BLaER1 treated with 17β-estradiol and CSF1 and Interleukin-3, amounts not matched to agents 10 nM and 100 nM (cell line): Measurements from ENCODE around the gene CMSS1.

Experiments
- H3K27ac ChIP-seq, 11 experiments: shearing (Covaris generic); formaldehyde crosslinking; 2 replicates each; pipeline ENCODE4 v1.8.1; 2022
- H3K27me3 ChIP-seq, 11 experiments: shearing (Covaris generic); formaldehyde crosslinking; 2 replicates each; pipeline ENCODE4 v1.8.1; 2022
- H3K36me3 ChIP-seq, 11 experiments: shearing (Covaris generic); formaldehyde crosslinking; 2 replicates each; pipeline ENCODE4 v1.8.1; 2022
- H3K4me1 ChIP-seq, 10 experiments: shearing (Covaris generic); formaldehyde crosslinking; 2 replicates each; pipeline ENCODE4 v1.8.1; 2022
- H3K4me2 ChIP-seq, 11 experiments: shearing (Covaris generic); formaldehyde crosslinking; 2 replicates each; pipeline ENCODE4 v1.8.1; 2022
- H3K4me3 ChIP-seq, 10 experiments: shearing (Covaris generic); formaldehyde crosslinking; 2 replicates each; pipeline ENCODE4 v1.8.1; 2022
- H3K9ac ChIP-seq, 11 experiments: shearing (Covaris generic); formaldehyde crosslinking; 2 replicates each; pipeline ENCODE4 v1.8.1; 2022
- H3K9me3 ChIP-seq, 11 experiments: shearing (Covaris generic); formaldehyde crosslinking; replicated peaks in 1 of 11; 2 replicates each; pipeline ENCODE4 v1.8.1; 2022
- H4K20me1 ChIP-seq, 11 experiments: shearing (Covaris generic); formaldehyde crosslinking; 2 replicates each; pipeline ENCODE4 v1.8.1; 2022
- Cebpa-rat ChIP-seq, 11 experiments: shearing (Covaris generic); IDR thresholded peaks; 2 replicates each; pipeline ENCODE4 v1.8.1; 2022

Gene CMSS1

DNA sequence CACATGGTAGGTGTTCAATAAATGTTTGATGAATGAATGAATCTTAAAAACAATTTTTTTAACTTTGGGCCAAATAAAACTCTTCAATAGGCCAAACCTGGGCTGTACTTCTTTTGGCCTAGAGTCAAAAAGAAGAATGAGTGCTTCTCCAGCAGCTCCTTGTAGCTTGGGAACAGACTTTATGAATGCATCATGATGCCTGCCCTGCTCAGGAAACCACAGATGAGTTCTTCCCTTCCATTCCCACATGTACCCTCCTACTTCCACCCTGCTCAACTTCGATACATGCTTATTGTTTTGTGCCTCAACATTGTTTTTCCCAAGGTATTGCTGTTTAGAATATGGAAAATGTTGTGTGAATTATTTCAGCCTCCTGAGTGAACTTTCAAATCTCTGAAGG lies 209.7 kb downstream of the CMSS1 start:
- Histone ChIP-seq H3K9me3 (no peaks in the 10 kb centered on the region), H3K27me3 (no peaks in the 10 kb centered on the region), H3K4me3 (no peak overlapping the region), H3K27ac (no peak overlapping the region), H4K20me1 (no peaks in the 10 kb centered on the region), H3K4me2 (peak overlapping the region in 5 of 11 experiments; percentile 4 to 16 (median 10); a peak in 4 of 22 replicates), H3K9ac (no peak overlapping the region), H3K36me3 (peaks cover 0 to 26% (median 0%) of the 10 kb centered on the region in 11 experiments; a peak in 5 of 22 replicates), H3K4me1 (peaks cover 0 to 19% (median 10%) of the 10 kb centered on the region in 10 experiments; a peak in 12 of 20 replicates)
- TF ChIP-seq Cebpa-rat (IDR thresholded peaks at IDR 0.05): no peak

DNA sequence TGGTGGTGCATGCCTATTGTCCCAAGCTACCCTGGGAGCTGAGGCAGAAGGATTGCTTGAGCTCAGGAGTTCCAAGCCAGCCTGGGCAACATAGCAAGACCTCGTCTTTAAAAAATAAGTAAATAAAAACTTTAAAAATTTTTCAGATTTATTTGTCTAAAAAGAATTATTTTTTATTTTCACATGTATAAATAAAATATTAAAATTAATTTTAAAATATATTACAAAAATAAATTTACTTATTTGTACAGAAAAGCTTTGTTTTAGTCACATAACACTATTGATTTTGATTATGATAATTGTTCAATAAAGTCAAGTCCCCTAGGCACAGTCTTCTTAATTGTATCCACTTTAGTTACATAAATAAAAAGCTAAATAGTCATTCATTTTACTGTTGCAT lies 211.4 kb downstream of the CMSS1 start:
- Histone ChIP-seq H3K36me3 (peaks cover 0 to 26% (median 0%) of the 10 kb centered on the region in 11 experiments; a peak in 2 of 22 replicates), H3K4me2 (no peak overlapping the region), H3K27me3 (no peaks in the 10 kb centered on the region), H3K4me3 (no peak overlapping the region), H3K9me3 (no peaks in the 10 kb centered on the region), H3K9ac (no peak overlapping the region), H3K4me1 (peaks cover 0 to 15% (median 10%) of the 10 kb centered on the region in 10 experiments; a peak in 12 of 20 replicates), H3K27ac (no peak overlapping the region), H4K20me1 (no peaks in the 10 kb centered on the region)
- no peak for TF ChIP-seq Cebpa-rat (IDR thresholded peaks at IDR 0.05)

DNA sequence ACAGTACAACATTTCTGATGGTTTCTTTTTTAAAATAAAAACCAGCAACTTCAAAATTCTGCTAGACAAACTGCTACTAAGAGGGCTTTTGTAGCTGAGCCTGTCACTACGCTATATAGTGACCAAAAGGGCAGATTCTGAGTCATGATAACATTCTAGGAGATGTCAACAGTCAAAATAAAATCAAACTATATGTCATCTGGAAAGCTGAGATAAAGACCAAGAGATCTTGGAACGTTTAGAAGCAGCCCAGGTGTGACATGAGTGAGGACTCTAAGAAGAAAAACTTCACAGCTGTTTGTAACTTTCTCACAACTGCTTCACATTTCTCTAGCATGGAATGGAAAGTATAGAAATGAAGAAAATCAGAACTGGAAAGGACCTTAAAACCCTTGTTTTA lies 212.0 kb downstream of the CMSS1 start:
- H4K20me1 ChIP-seq: no peaks in the 10 kb centered on the region
- H3K27me3 ChIP-seq: no peaks in the 10 kb centered on the region
- H3K36me3 ChIP-seq: peaks cover 0 to 26% (median 0%) of the 10 kb centered on the region in 11 experiments; a peak in 2 of 22 replicates
- H3K27ac ChIP-seq: no peak overlapping the region
- H3K4me2 ChIP-seq: no peak overlapping the region
- no peak overlapping the region for H3K9ac ChIP-seq
- H3K4me3 ChIP-seq: no peak overlapping the region
- H3K4me1 ChIP-seq: peaks cover 0 to 15% (median 10%) of the 10 kb centered on the region in 10 experiments; a peak in 12 of 20 replicates
- H3K9me3 ChIP-seq: no peaks in the 10 kb centered on the region
- TF ChIP-seq Cebpa-rat (IDR thresholded peaks at IDR 0.05): no peak

DNA sequence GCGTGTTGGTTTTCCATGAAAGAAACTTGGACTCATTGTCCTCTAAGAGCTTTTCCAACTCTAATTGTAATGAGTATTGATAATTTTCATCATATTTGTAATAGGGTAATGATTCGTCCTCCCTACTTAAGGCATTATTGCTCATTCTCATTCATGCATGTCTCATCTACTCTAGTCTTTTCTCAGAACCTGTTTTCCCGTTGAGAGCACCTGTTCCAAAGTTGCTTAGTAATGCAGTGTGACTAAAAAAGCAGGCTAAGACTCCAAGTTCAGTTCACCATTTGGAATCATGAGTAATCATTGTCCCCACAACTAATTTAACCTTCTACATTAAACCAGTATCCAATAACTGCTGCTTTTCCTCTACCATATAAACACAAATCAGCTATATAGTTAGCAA lies 212.7 kb downstream of the CMSS1 start:
- peaks cover 0 to 15% (median 10%) of the 10 kb centered on the region in 10 experiments; a peak in 12 of 20 replicates for H3K4me1 ChIP-seq
- H3K36me3 ChIP-seq: peaks cover 0 to 26% (median 0%) of the 10 kb centered on the region in 11 experiments; a peak in 2 of 22 replicates
- no peaks in the 10 kb centered on the region for H3K27me3 ChIP-seq
- H3K4me2 ChIP-seq: no peak overlapping the region
- H3K9ac ChIP-seq: no peak overlapping the region
- H3K4me3 ChIP-seq: no peak overlapping the region
- H4K20me1 ChIP-seq: no peaks in the 10 kb centered on the region
- no peak overlapping the region for H3K27ac ChIP-seq
- no peak for TF ChIP-seq Cebpa-rat (IDR thresholded peaks at IDR 0.05)
- H3K9me3 ChIP-seq: no peaks in the 10 kb centered on the region

DNA sequence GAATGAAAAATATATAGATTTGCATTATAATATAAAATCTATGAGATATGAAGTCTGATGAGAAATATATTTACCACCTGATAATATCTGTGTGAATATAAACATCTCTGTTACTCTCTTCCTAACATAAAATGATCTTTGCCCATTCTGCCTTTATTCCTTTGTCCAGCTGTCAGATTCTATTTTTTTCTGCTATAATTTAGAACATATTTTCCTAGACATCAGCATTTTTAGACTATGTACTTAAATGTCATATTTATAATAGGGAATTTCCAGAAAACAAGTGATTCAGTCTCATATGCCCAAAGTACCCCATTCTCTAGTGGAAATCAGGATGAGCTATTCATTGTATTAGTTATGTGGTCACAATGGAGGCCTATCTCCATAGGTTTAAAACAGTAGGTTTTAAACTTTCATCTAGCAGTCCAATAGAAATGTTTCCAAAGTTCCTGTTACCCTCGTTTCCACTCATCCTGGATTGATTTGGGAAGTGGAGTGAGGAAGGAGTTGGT lies 213.3 kb downstream of the CMSS1 start:
- Histone ChIP-seq H3K36me3 (peaks cover 0 to 26% (median 0%) of the 10 kb centered on the region in 11 experiments; a peak in 1 of 22 replicates), H3K9ac (no peak overlapping the region), H3K4me3 (no peak overlapping the region), H3K4me1 (peaks cover 0 to 15% (median 10%) of the 10 kb centered on the region in 10 experiments; a peak in 12 of 20 replicates), H4K20me1 (no peaks in the 10 kb centered on the region), H3K9me3 (no peaks in the 10 kb centered on the region), H3K27ac (no peak overlapping the region), H3K4me2 (no peak overlapping the region), H3K27me3 (no peaks in the 10 kb centered on the region)
- no peak for TF ChIP-seq Cebpa-rat (IDR thresholded peaks at IDR 0.05)

DNA sequence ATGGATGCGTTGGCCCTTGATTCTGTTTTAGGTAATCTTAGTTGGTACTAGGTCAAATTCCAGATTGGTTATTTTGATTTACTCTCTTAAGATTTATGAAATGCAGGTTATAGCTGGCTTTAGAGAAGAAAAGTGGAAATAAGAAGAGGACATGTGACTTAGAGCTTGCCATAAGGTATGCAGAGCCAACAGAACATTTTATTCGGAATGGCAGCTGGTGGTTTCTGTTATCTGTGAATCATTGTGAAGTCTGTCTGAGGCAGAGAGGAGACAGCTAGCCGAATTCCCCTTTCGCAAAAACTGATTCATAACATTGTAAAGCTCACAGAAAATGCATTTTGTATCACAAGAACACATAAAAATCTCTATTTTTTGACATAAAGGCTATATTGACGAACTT lies 214.6 kb downstream of the CMSS1 start:
- no peaks in the 10 kb centered on the region for H3K27me3 ChIP-seq
- peaks cover 0 to 4% (median 3%) of the 10 kb centered on the region in 10 experiments; a peak in 10 of 20 replicates for H3K4me1 ChIP-seq
- no peak overlapping the region for H3K4me3 ChIP-seq
- H3K9me3 ChIP-seq: no peaks in the 10 kb centered on the region
- H3K4me2 ChIP-seq: no peak overlapping the region
- 0 out of 22 replicates have a peak, but pooled peaks cover 0 to 17% (median 0%) of the 10 kb centered on the region in 11 experiments for H3K36me3 ChIP-seq
- TF ChIP-seq Cebpa-rat (IDR thresholded peaks at IDR 0.05): no peak
- no peak overlapping the region for H3K27ac ChIP-seq
- no peaks in the 10 kb centered on the region for H4K20me1 ChIP-seq
- no peak overlapping the region for H3K9ac ChIP-seq

DNA sequence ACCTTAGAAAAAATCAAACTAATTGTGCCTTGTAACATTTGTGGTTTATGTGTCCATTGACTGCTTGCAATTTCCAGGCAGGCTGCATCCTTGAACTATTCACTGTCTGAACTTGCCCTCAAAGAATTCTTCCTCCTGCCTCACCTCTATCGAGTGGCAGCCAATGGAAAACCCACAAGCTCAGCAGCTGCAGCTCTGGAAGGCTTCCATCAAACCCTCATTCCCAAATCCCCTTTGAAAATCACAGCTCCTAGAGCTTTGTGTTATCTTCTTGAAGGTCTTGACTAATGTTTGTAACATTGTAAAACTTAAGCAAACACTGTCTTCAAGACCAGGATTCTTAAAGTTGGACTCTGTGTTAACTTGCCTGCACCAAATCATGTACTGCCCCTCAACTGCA lies 215.5 kb downstream of the CMSS1 start:
- no peak overlapping the region for H3K4me2 ChIP-seq
- H3K9ac ChIP-seq: no peak overlapping the region
- no peak overlapping the region for H3K27ac ChIP-seq
- H4K20me1 ChIP-seq: no peaks in the 10 kb centered on the region
- H3K4me3 ChIP-seq: no peak overlapping the region
- no peaks in the 10 kb centered on the region for H3K27me3 ChIP-seq
- no peak for TF ChIP-seq Cebpa-rat (IDR thresholded peaks at IDR 0.05)
- no peaks in the 10 kb centered on the region for H3K4me1 ChIP-seq
- no peaks in the 10 kb centered on the region for H3K9me3 ChIP-seq
- 0 out of 22 replicates have a peak, but pooled peaks cover 0 to 7% (median 0%) of the 10 kb centered on the region in 11 experiments for H3K36me3 ChIP-seq

DNA sequence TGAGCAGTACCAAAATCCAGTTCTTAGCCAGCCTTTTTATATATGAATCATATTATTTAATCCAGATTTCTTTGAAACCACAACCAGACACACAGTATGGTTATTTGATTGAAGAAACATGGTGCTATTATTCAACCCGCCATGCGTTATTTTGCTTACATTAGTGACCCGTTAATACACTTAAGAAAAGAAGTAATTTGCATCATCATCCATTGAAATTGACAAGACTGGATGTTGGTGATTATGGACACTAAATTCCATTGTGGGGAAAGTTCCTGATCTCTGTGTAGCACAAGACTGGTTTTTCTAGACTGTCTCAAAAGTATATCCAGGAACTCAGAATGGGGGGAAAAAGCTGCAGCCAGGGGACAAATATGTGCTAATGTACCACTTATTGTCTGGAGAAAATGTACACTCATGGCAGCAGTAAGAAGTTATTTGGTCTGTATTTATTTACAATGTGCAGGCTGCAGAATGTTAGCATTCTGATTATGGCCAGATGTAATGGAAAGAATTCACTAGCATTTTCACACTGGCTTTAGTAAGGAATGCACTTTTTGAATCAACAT lies 216.3 kb downstream of the CMSS1 start:
- Histone ChIP-seq H3K9ac (no peak overlapping the region), H3K4me1 (no peaks in the 10 kb centered on the region), H4K20me1 (no peaks in the 10 kb centered on the region), H3K9me3 (no peaks in the 10 kb centered on the region), H3K27me3 (no peaks in the 10 kb centered on the region), H3K4me3 (no peak overlapping the region), H3K27ac (no peak overlapping the region), H3K36me3 (0 out of 22 replicates have a peak, but pooled peaks cover 0 to 6% (median 0%) of the 10 kb centered on the region in 11 experiments), H3K4me2 (no peak overlapping the region)
- no peak for TF ChIP-seq Cebpa-rat (IDR thresholded peaks at IDR 0.05)

DNA sequence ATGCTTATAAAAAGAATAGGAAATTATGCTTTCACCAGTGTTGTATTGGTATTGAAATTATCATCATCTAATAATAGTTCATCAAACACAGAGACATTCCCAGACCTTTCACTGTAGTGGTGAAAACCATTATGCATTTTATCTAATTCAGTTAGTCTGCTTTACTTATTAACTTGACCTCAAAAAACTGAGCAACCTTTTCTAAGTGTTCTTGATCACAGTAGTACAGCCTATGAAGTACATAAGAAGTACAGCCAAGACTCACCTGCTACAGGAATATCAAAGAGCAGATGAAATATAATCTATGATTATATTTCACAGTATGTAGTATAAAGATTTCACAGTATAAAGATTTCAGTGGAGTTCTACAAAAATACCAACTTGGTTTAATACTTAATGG lies 221.4 kb downstream of the CMSS1 start:
- TF ChIP-seq Cebpa-rat (IDR thresholded peaks at IDR 0.05): no peak
- Histone ChIP-seq H3K4me3 (no peak overlapping the region), H3K27ac (no peak overlapping the region), H3K36me3 (no peaks in the 10 kb centered on the region), H3K4me1 (peaks cover 4 to 15% (median 10%) of the 10 kb centered on the region in 10 experiments), H3K4me2 (no peak overlapping the region), H3K9ac (no peak overlapping the region), H3K9me3 (no peaks in the 10 kb centered on the region), H3K27me3 (no peaks in the 10 kb centered on the region), H4K20me1 (no peaks in the 10 kb centered on the region)
